AG04449 (cell line): Measurements from ENCODE around the gene GRWD1.

ENCODE experiments used
- CTCF ChIA-PET: fragments of 350-600 bp; formaldehyde crosslinking; extraction: SDS; loops from one replicate; lab custom pipeline; 2021; ENCODE audit warnings: antibody characterized with exemption; lab: Yijun Ruan, JAX
- POLR2A ChIA-PET: fragments of 400-600, 350-600 bp; formaldehyde crosslinking; extraction: SDS; loops from one replicate; lab custom pipeline; 2020; ENCODE audit warnings: antibody characterized with exemption, inconsistent platforms; lab: Yijun Ruan, JAX
- DNase-seq: peaks from one replicate; pipeline ENCODE4 v3.0.0-alpha.2; 2010; ENCODE audit warnings: low read depth, low spot score
- H3K4me3 ChIP-seq: 2 replicates; pipeline ENCODE4 v1.5.1; 2011; ENCODE audit warnings: low read depth, mild to moderate bottlenecking, control low read depth, low read length
- TF ChIP-seq, protein P1 (sequence below): IDR thresholded peaks from one replicate; pipeline ENCODE4 v1.5.1; 2011; ENCODE audit warnings: mild to moderate bottlenecking, moderate library complexity, low read length, control low read depth, inconsistent platforms; ENCODE audit not compliant: insufficient read depth; ENCODE audit errors: missing control alignments

The GRWD1 gene

DNA sequence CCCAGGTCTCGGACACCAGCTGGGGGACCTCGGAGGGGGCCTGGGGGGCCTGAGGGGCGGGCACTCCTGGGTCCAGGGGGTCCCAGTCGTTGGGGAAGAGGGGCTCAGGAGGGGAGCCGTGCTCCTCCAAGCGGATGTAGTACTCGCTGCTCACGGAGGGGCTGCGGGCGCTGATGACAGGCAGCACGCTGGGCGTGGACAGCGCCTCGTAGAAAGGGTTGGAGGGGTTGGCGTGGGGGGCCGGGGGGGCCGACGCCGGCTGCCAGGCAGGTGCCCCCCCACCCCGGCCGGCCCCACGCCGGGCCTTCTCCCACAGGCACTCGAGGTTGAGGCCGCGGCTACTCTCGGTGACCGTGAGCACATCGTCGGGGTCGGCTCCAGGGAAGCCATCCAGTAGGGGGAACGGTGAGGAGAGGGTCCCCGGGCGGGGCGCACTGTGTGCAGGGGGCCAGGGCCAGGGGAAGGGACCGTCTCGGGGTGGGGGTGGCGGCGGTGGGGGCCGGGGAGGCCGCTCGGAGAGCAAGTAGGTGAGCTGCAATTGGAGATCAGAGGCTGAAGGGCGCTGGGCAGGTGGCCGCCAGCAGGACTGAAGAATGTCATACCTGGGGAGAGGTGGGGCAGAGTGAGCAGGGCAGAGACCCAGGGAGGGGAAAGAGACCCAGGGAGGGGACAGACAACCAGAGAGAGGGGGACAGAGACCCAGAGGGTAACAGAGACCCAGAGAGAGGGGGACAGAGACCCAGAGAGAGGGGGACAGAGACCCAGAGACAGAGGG lies 53.7 kb downstream of the GRWD1 start:
- H3K4me3 ChIP-seq = no peak overlapping the region
- POLR2A ChIA-PET = no interaction called here

GRCh38 chr19:48500830-48501493 lies 55.2 kb downstream of the GRWD1 start:
- TF ChIP-seq, protein P1, sequence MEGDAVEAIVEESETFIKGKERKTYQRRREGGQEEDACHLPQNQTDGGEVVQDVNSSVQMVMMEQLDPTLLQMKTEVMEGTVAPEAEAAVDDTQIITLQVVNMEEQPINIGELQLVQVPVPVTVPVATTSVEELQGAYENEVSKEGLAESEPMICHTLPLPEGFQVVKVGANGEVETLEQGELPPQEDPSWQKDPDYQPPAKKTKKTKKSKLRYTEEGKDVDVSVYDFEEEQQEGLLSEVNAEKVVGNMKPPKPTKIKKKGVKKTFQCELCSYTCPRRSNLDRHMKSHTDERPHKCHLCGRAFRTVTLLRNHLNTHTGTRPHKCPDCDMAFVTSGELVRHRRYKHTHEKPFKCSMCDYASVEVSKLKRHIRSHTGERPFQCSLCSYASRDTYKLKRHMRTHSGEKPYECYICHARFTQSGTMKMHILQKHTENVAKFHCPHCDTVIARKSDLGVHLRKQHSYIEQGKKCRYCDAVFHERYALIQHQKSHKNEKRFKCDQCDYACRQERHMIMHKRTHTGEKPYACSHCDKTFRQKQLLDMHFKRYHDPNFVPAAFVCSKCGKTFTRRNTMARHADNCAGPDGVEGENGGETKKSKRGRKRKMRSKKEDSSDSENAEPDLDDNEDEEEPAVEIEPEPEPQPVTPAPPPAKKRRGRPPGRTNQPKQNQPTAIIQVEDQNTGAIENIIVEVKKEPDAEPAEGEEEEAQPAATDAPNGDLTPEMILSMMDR = no peak
- POLR2A ChIA-PET = no interaction called here

More for the DNA sequence above, 53.7 kb downstream of the GRWD1 start:
- TF ChIP-seq, protein P1 = no peak
- CTCF ChIA-PET = interaction anchor here (0.7 kb wide), 1 partner anchor 10 kb away, joined by 3 read pairs; no protein-coding TSS in a partner anchor
- no peak for DNase-seq

DNA sequence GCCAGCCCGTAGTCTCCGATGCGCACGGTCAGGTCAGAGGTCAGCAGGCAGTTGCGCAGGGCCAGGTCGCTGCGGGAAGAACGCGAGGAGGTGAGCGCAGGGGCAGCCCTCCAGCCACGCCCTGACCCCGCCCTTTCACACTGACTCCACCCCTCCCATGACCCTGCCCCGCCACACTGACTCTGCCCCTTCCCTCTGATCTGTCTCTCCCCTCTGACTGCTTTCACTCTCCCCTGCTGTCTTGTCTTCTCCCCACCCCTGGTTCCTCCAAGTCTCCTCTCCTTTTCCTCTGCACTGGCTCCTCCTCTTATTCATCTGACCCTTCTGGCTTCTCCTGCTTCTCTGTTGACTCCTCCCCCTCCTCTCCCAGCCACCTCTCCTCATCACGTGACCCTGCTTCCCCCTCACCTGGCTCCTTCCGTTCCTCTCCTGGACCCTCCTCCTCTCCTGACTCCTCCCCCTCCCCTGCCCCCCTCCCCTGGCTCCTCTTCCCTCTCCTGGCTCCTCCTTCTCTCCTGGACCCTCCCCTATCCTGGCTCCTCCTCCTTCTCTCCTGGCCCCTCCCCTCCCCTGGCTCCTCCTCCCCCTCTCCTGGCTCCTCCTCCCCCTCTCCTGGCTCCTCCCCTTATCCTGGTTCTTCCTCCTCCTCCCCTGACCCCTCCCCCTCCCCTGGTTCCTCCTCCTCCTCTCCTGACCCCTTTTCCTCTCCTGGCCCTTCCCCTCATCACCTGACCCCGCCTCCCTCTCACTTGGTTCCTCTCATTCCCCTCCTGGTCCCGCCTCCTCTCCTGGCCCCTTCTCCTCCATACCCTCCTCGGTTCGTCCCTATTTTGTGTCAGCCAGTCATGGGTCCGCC lies 55.9 kb downstream of the GRWD1 start:
- DNase-seq = no peak
- TF ChIP-seq, protein P1 = no peak
- ChIA-PET CTCF (interaction anchor here (0.6 to 1.7 kb wide), 9 partner anchors 65 to 106 kb away, joined by 3 to 8 read pairs (median 4); no protein-coding TSS in a partner anchor), POLR2A (no interaction called here)
- H3K4me3 ChIP-seq = no peak overlapping the region

More at GRCh38 chr19:48500830-48501493, 55.2 kb downstream of the GRWD1 start:
- no peak overlapping the region for H3K4me3 ChIP-seq
- CTCF ChIA-PET = interaction anchor here (0.6 to 1.7 kb wide), 6 partner anchors 66 to 107 kb away, joined by 3 to 8 read pairs (median 4); no protein-coding TSS in a partner anchor
- DNase-seq = no peak

DNA sequence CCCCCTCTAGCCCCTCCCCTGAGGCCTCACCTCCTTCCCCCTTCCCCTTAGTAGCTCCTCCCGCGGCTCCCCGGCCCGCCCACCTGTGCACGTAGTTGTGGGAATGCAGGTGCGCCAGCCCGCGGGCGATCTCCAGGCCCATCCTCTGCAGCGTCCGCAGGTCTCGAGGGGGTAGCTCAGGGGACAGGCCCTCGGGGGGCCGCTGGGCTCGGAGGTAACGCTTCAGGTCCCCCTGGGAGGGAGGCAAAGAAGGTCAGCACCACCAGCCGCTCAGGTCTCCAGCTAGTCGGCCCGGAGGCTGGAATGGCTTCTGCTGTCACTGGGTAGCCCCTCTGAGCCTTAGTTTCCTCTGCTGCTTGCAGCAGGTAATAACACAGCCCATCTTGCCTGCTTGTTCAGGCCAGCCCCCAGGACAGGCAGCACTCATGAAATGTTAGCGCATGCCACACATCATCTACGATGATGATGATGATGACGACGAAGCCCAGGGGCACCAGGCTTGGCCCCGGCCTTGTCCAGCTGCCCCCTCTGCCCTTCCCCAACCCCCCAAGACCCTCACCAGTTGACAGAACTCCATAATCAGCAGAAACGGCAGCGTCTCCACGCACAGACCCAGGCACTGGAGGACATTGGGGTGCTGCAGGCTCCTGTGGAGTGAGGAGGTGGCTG lies 56.7 kb downstream of the GRWD1 start:
- POLR2A ChIA-PET = no interaction called here
- H3K4me3 ChIP-seq = no peak overlapping the region
- CTCF ChIA-PET = interaction anchor here (1.0 to 1.5 kb wide), 3 partner anchors 81 to 86 kb away, joined by 4 to 5 read pairs (median 5); no protein-coding TSS in a partner anchor
- DNase-seq = no peak
- TF ChIP-seq, protein P1 = no peak

DNA sequence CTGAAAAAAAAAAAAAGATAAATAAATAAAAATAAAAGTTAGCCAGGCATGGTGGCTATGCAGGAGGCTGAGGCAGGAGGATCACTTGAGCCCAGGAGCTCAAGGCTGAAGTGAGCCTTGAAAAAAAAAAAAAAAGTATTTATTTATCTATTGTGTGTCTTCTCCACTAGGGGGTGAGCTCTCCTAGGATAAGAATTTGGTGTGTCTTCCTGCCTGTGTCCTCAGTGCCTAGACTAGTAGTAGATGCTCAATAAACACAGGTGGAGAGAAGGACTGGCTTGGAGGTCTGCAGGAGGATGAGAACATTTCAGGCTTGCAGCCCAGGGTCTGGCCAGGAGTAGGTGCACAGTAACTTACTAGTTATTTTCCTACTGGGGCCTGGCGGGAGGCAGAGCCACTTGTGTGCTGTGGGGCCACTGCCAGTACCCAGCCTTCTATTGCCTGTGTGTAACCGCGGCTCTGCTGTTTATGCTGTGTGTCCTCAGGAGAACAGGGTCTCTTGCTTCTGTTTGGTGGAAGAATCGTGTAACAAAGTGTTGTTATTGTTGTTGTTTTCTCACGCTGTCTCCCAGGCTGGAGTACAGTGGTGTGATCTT lies 60.5 kb downstream of the GRWD1 start:
- ChIA-PET POLR2A (interaction anchor here (0.9 to 1.0 kb wide), 2 partner anchors 11 to 113 kb away, joined by 3 to 5 read pairs; partner anchors contain the start of genes RPL18 and SPHK2), CTCF (interaction anchor here (0.9 to 8.0 kb wide), 17 partner anchors 11 to 116 kb away, joined by 3 to 405 read pairs (median 7); no protein-coding TSS in a partner anchor)
- H3K4me3 ChIP-seq = no peak overlapping the region
- TF ChIP-seq, protein P1 = peak; percentile 31
- no peak for DNase-seq
